Thymus (tissue), 11 donors: ENCODE results near the gene CCDC138. TPM values are rescaled to one million over a fixed set of nuclear protein-coding genes. Genes with fewer than 3 reads are reported as not detected.

Experiments used
- DNase-seq, 9 donors: peaks; one replicate each; pipeline ENCODE4 v3.0.0-alpha.2; 2013; ENCODE audit warnings: low spot score in 9 of 9, low read depth in 6 of 9, missing footprints in 1 of 9
- H3K27ac ChIP-seq, 2 donors: one replicate each; pipeline ENCODE4 v1.5.1; 2013; ENCODE audit warnings: control low read depth in 1 of 2, low read depth in 1 of 2, low read length in 1 of 2, mild to moderate bottlenecking in 1 of 2, moderate library complexity in 1 of 2
- H3K27me3 ChIP-seq, 2 donors: one replicate each; pipeline ENCODE4 v1.5.1; 2013; ENCODE audit warnings: low read length in 1 of 2; ENCODE audit not compliant: control insufficient read depth in 2 of 2, insufficient read depth in 1 of 2
- H3K36me3 ChIP-seq, 2 donors: one replicate each; pipeline ENCODE4 v1.5.1; 2013; ENCODE audit warnings: low read length in 1 of 2, mild to moderate bottlenecking in 1 of 2, moderate library complexity in 1 of 2; ENCODE audit not compliant: control insufficient read depth in 2 of 2, insufficient read depth in 2 of 2
- H3K4me1 ChIP-seq, 2 donors: one replicate each; pipeline ENCODE4 v1.5.1; 2013; ENCODE audit warnings: low read length in 2 of 2; ENCODE audit not compliant: control insufficient read depth in 2 of 2, insufficient read depth in 2 of 2
- H3K4me3 ChIP-seq, 2 donors: one replicate each; pipeline ENCODE4 v1.5.1; 2013; ENCODE audit warnings: low read length in 2 of 2, control low read depth in 1 of 2, mild to moderate bottlenecking in 1 of 2
- H3K9me3 ChIP-seq, 2 donors: one replicate each; pipeline ENCODE4 v1.5.1; 2013; ENCODE audit warnings: low read length in 1 of 2, mild to moderate bottlenecking in 1 of 2; ENCODE audit not compliant: control insufficient read depth in 2 of 2, insufficient read depth in 1 of 2
- WGBS: extraction: QIAGEN DNeasy Blood & Tissue Kit; methylation state at CpG from one replicate; pipeline ENCODE4 v1.1.7; 2013; 5-methylcytosine and 5-hydroxymethylcytosine counted together
- polyA plus RNA-seq: library from polyadenylated mRNA; stranded (reverse); fragments of 200-250 nt; gene quantifications from one replicate; pipeline ENCODE4 v1.2.3, GENCODE V29; 2013
- total RNA-seq: library from RNA; stranded (reverse); fragments of 120-200 nt; gene quantifications from one replicate; pipeline ENCODE4 v1.2.4, GENCODE V29; 2013
- donor health status: healthy.

CCDC138 gene
- total and polyA plus RNA-seq, 2 donors: 4.4 to 19.9 TPM

GRCh38 chr2:108895188-108895587, 108.6 kb downstream of the CCDC138 start:
- H3K9me3 ChIP-seq: peaks cover 2 to 10% of the 10 kb centered on the region in 2 donors
- 97% methylated on average over 2 of the region's 2 CpGs for WGBS
- no peak overlapping the region for H3K27ac ChIP-seq
- no peak overlapping the region for H3K4me3 ChIP-seq
- H3K36me3 ChIP-seq: peaks cover 0 to 6% of the 10 kb centered on the region in 2 donors
- no peak for DNase-seq
- H3K4me1 ChIP-seq: no peaks in the 10 kb centered on the region
- H3K27me3 ChIP-seq: no peaks in the 10 kb centered on the region

- Histone ChIP-seq H3K9me3 (peaks cover 0 to 2% of the 10 kb centered on the region in 2 donors), H3K27ac (no peak overlapping the region), H3K4me1 (no peaks in the 10 kb centered on the region), H3K4me3 (no peak overlapping the region), H3K36me3 (peaks cover 0 to 6% of the 10 kb centered on the region in 2 donors), H3K27me3 (no peaks in the 10 kb centered on the region)
- no peak for DNase-seq
- 94% methylated on average over 13 of the region's 13 CpGs for WGBS
These were observed 110.2 kb downstream of the CCDC138 start for GRCh38 chr2:108896741-108897140.

- no peak overlapping the region for H3K4me3 ChIP-seq
- H3K4me1 ChIP-seq: no peaks in the 10 kb centered on the region
- DNase-seq: no peak
- H3K36me3 ChIP-seq: peaks cover 0 to 3% of the 10 kb centered on the region in 2 donors
- no peak overlapping the region for H3K27ac ChIP-seq
- 94% methylated on average over 1 of the region's 1 CpG for WGBS
- no peaks in the 10 kb centered on the region for H3K9me3 ChIP-seq
- H3K27me3 ChIP-seq: no peaks in the 10 kb centered on the region
These were observed 111.9 kb downstream of the CCDC138 start for GRCh38 chr2:108898315-108899082.

GRCh38 chr2:108904680-108905079, 118.1 kb downstream of the CCDC138 start:
- no peak for DNase-seq
- 94% methylated on average over 3 of the region's 3 CpGs for WGBS
- H3K36me3 ChIP-seq: no peaks in the 10 kb centered on the region
- H3K27me3 ChIP-seq: no peaks in the 10 kb centered on the region
- no peaks in the 10 kb centered on the region for H3K9me3 ChIP-seq
- H3K4me1 ChIP-seq: no peaks in the 10 kb centered on the region
- no peak overlapping the region for H3K27ac ChIP-seq
- no peak overlapping the region for H3K4me3 ChIP-seq

- 95% methylated on average over 3 of the region's 3 CpGs for WGBS
- Histone ChIP-seq H3K4me3 (no peak overlapping the region), H3K4me1 (no peaks in the 10 kb centered on the region), H3K27ac (no peak overlapping the region), H3K9me3 (no peaks in the 10 kb centered on the region), H3K36me3 (no peaks in the 10 kb centered on the region), H3K27me3 (no peaks in the 10 kb centered on the region)
- no peak for DNase-seq
These were observed 118.6 kb downstream of the CCDC138 start for GRCh38 chr2:108905176-108905575.

GRCh38 chr2:108905906-108906305, 119.3 kb downstream of the CCDC138 start:
- no peak for DNase-seq
- no peaks in the 10 kb centered on the region for H3K9me3 ChIP-seq
- WGBS: 95% methylated on average over 13 of the region's 13 CpGs
- no peaks in the 10 kb centered on the region for H3K27me3 ChIP-seq
- no peaks in the 10 kb centered on the region for H3K36me3 ChIP-seq
- no peak overlapping the region for H3K4me3 ChIP-seq
- no peaks in the 10 kb centered on the region for H3K4me1 ChIP-seq
- H3K27ac ChIP-seq: no peak overlapping the region

GRCh38 chr2:108906403-108907077, 120.0 kb downstream of the CCDC138 start:
- H3K27ac ChIP-seq: no peak overlapping the region
- 95% methylated on average over 15 of the region's 15 CpGs for WGBS
- no peak overlapping the region for H3K4me3 ChIP-seq
- no peaks in the 10 kb centered on the region for H3K27me3 ChIP-seq
- H3K9me3 ChIP-seq: no peaks in the 10 kb centered on the region
- no peak for DNase-seq
- no peaks in the 10 kb centered on the region for H3K36me3 ChIP-seq
- no peaks in the 10 kb centered on the region for H3K4me1 ChIP-seq

GRCh38 chr2:108907822-108908712, 121.5 kb downstream of the CCDC138 start:
- Histone ChIP-seq H3K9me3 (no peaks in the 10 kb centered on the region), H3K4me1 (no peaks in the 10 kb centered on the region), H3K27ac (no peak overlapping the region), H3K27me3 (no peaks in the 10 kb centered on the region), H3K36me3 (no peaks in the 10 kb centered on the region), H3K4me3 (no peak overlapping the region)
- WGBS: 93% methylated on average over 24 of the region's 24 CpGs
- no peak for DNase-seq

GRCh38 chr2:108908713-108909070, 122.1 kb downstream of the CCDC138 start:
- H3K27ac ChIP-seq: no peak overlapping the region
- WGBS: 53% methylated on average over 1 of the region's 1 CpG
- no peaks in the 10 kb centered on the region for H3K4me1 ChIP-seq
- no peak overlapping the region for H3K4me3 ChIP-seq
- H3K9me3 ChIP-seq: no peaks in the 10 kb centered on the region
- H3K36me3 ChIP-seq: no peaks in the 10 kb centered on the region
- no peaks in the 10 kb centered on the region for H3K27me3 ChIP-seq
- no peak for DNase-seq
